ENCODE results near the gene BTNL2. TPM values are rescaled to one million over a fixed set of nuclear protein-coding genes. Genes with fewer than 3 reads are reported as not detected.

The BTNL2 gene
- total RNA-seq, 4 donors from 2014 or later: not detected

- no peak for ATAC-seq
These were observed 9.1 kb upstream of the BTNL2 start for GRCh38 chr6:32416036-32416435.

GRCh38 chr6:32415521-32416019, 8.6 kb upstream of the BTNL2 start:
- H3K27ac ChIP-seq: no peak overlapping the region
- no peaks in the 10 kb centered on the region for H3K36me3 ChIP-seq
- 2 to 10% methylated on average over 13 of the region's 13 CpGs for WGBS, 2 donors (ENCODE audit: low coverage in 1 of 2)
- H3K4me1 ChIP-seq: peaks cover 0 to 5% (median 3%) of the 10 kb centered on the region in 3 donors
- no peak overlapping the region for H3K4me3 ChIP-seq
- peaks cover 85% of the 10 kb centered on the region for H3K27me3 ChIP-seq
- peak; percentile 75 for ATAC-seq
- no peaks in the 10 kb centered on the region for H3K9me3 ChIP-seq
- TF ChIP-seq CTCF (IDR thresholded peaks at IDR 0.05) (peak; percentile 86 to 100 (median 98)), EP300 (IDR thresholded peaks at IDR 0.05) (no peak)

More at GRCh38 chr6:32416036-32416435, 9.1 kb upstream of the BTNL2 start:
- Histone ChIP-seq H3K27ac (no peak overlapping the region), H3K4me1 (peaks cover 0 to 5% (median 3%) of the 10 kb centered on the region in 3 donors), H3K4me3 (no peak overlapping the region), H3K36me3 (no peaks in the 10 kb centered on the region), H3K27me3 (peaks cover 87% of the 10 kb centered on the region), H3K9me3 (no peaks in the 10 kb centered on the region)
- TF ChIP-seq POLR2A (IDR thresholded peaks at IDR 0.05) (no peak), CTCF (IDR thresholded peaks at IDR 0.05) (no peak), POLR2AphosphoS5 (IDR thresholded peaks at IDR 0.05) (no peak), EP300 (IDR thresholded peaks at IDR 0.05) (no peak)
- 44 to 78% methylated on average over 3 of the region's 3 CpGs for WGBS, 2 donors (ENCODE audit: low coverage in 1 of 2)

GRCh38 chr6:32413427-32414047, 6.6 kb upstream of the BTNL2 start:
- Histone ChIP-seq H3K4me1 (peaks cover 0 to 5% (median 3%) of the 10 kb centered on the region in 3 donors), H3K9me3 (no peaks in the 10 kb centered on the region), H3K36me3 (no peaks in the 10 kb centered on the region), H3K27ac (no peak overlapping the region), H3K27me3 (peaks cover 78% of the 10 kb centered on the region), H3K4me3 (no peak overlapping the region)
- peak; percentile 65 for ATAC-seq
- 9% methylated on average over 11 of the region's 11 CpGs for WGBS, 2 donors (ENCODE audit: low coverage in 1 of 2)
- TF ChIP-seq POLR2AphosphoS5 (IDR thresholded peaks at IDR 0.05) (no peak), CTCF (IDR thresholded peaks at IDR 0.05) (peak; percentile 80 to 96 (median 91))

GRCh38 chr6:32411566-32412327, 4.8 kb upstream of the BTNL2 start:
- WGBS, 2 donors (ENCODE audit: low coverage in 1 of 2): 55 to 76% methylated on average over 3 to 5 of the region's 9 CpGs
- Histone ChIP-seq H3K9me3 (no peaks in the 10 kb centered on the region), H3K27ac (no peak overlapping the region), H3K36me3 (no peaks in the 10 kb centered on the region), H3K27me3 (peaks cover 81% of the 10 kb centered on the region), H3K4me3 (no peak overlapping the region), H3K4me1 (peaks cover 0 to 5% (median 3%) of the 10 kb centered on the region in 3 donors)
- TF ChIP-seq POLR2A (IDR thresholded peaks at IDR 0.05): no peak
- no peak for TF ChIP-seq POLR2AphosphoS5 (IDR thresholded peaks at IDR 0.05)
- no peak for TF ChIP-seq CTCF (IDR thresholded peaks at IDR 0.05)
- no peak for TF ChIP-seq EP300 (IDR thresholded peaks at IDR 0.05)
- no peak for ATAC-seq

All from gastroesophageal sphincter (tissue), 4 donors.